GM12878 (cell line): Measurements from ENCODE around the gene NFKB2. TPM values are rescaled to one million over a fixed set of nuclear protein-coding genes. Genes with fewer than 3 reads are reported as not detected.

ENCODE experiments used
- CREM ChIP-seq: IDR thresholded peaks from 2 replicates; pipeline ENCODE4 v1.6.1; 2014; ENCODE audit warnings: antibody characterized with exemption, low read depth
- EP300 ChIP-seq, 2 experiments: fragments of 150-350 bp in 1 of 2; IDR thresholded peaks; 2 replicates each; pipeline ENCODE4 v1.6.1; 2011 to 2012; ENCODE audit warnings: low read depth in 2 of 2, low read length in 2 of 2, borderline replicate concordance in 1 of 2, improper control_type of control experiment in 1 of 2, inconsistent platforms in 1 of 2; ENCODE audit not compliant: control insufficient read depth in 1 of 2
- HDAC2 ChIP-seq: fragments of 200-600 bp; sonication (generic); IDR thresholded peaks from 2 replicates; pipeline ENCODE4 v1.6.1; 2017
- HDAC6 ChIP-seq: fragments of 200-600 bp; sonication (generic); IDR thresholded peaks from one replicate; pipeline ENCODE4 v1.8.0; 2017; ENCODE audit warnings: antibody characterized with exemption; ENCODE audit not compliant: unreplicated experiment
- NFYB ChIP-seq: IDR thresholded peaks from 2 replicates; pipeline ENCODE4 v1.6.1; 2011; ENCODE audit warnings: low read depth, mild to moderate bottlenecking, low read length, improper control_type of control experiment, moderate library complexity; ENCODE audit not compliant: insufficient read depth
- NR2C2 ChIP-seq: IDR thresholded peaks from 2 replicates; pipeline ENCODE4 v1.6.1; 2011; ENCODE audit warnings: borderline replicate concordance, low read depth; ENCODE audit not compliant: control insufficient read depth, insufficient read length
- POLR2A ChIP-seq: IDR thresholded peaks from 2 replicates; pipeline ENCODE4 v1.6.1; 2011; ENCODE audit warnings: low read depth, mild to moderate bottlenecking, low read length
- POLR2AphosphoS2 ChIP-seq: IDR thresholded peaks from 2 replicates; pipeline ENCODE4 v1.6.1; 2011; ENCODE audit warnings: low read depth, mild to moderate bottlenecking, low read length, improper control_type of control experiment, moderate library complexity
- POLR2AphosphoS5 ChIP-seq: IDR thresholded peaks from 2 replicates; pipeline ENCODE4 v1.6.1; 2011; ENCODE audit warnings: mild to moderate bottlenecking, low read length, inconsistent platforms
- RELA ChIP-seq: fragments of 450-650 bp; IDR thresholded peaks from 2 replicates; pipeline ENCODE4 v1.8.0; 2014; ENCODE audit warnings: borderline replicate concordance; ENCODE audit not compliant: partially characterized antibody
- SREBF2 ChIP-seq: IDR thresholded peaks from 2 replicates; pipeline ENCODE4 v1.6.1; 2012; ENCODE audit warnings: mild to moderate bottlenecking, low read length
- TCF3 ChIP-seq: IDR thresholded peaks from 2 replicates; pipeline ENCODE4 v1.6.1; 2012; ENCODE audit warnings: low read depth, mild to moderate bottlenecking, low read length, borderline replicate concordance; ENCODE audit not compliant: insufficient read depth
- ZNF384 ChIP-seq: IDR thresholded peaks from 2 replicates; pipeline ENCODE4 v1.6.1; 2012; ENCODE audit warnings: low read depth, mild to moderate bottlenecking, low read length, improper control_type of control experiment, borderline replicate concordance
- polyA plus RNA-seq, 11 experiments: library from polyadenylated mRNA; depleted of rRNA in 4 of 11; unstranded in 6 of 11; stranded (reverse) in 5 of 11; fragments of >200 nt; fragmentation: Nextera tagmentation in 4 of 11; fragmentation: Illumina TruSeq in 1 of 11; extraction: Ambion mirVana in 4 of 11; extraction: Trizol in 1 of 11; gene quantifications; 1 replicate in 1 of 11; 2 replicates in 10 of 11; pipeline versions ENCODE4 v1.2.1 to v1.2.3, GENCODE V29; 2011 to 2016; ENCODE audit warnings: inconsistent platforms in 2 of 11, missing spikeins in 2 of 11, low read depth in 1 of 11
- total RNA-seq, 4 experiments: library from RNA; depleted of rRNA in 3 of 4; stranded (reverse); fragments of >200 nt in 3 of 4; fragmentation: Illumina TruSeq in 1 of 4; extraction: Trizol in 1 of 4; gene quantifications; 2 replicates each; pipeline versions ENCODE4 v1.2.1 to v1.2.3, GENCODE V29; 2013 to 2021
- TF ChIP-seq, protein P1 (sequence below): fragments of 450-650 bp; IDR thresholded peaks from 2 replicates; pipeline ENCODE4 v1.6.1; 2016; ENCODE audit warnings: mild to moderate bottlenecking, moderate library complexity, borderline replicate concordance
- TF ChIP-seq, protein P2 (sequence below): fragments of 450-650 bp; IDR thresholded peaks from 2 replicates; pipeline ENCODE4 v1.6.1; 2017; ENCODE audit warnings: borderline replicate concordance
- TF ChIP-seq, protein P3 (sequence below): fragments of 450-650 bp; IDR thresholded peaks from 2 replicates; pipeline ENCODE4 v1.6.1; 2016; ENCODE audit warnings: mild to moderate bottlenecking
- TF ChIP-seq, protein P4 (sequence below): IDR thresholded peaks from 2 replicates; pipeline ENCODE4 v1.6.1; 2011; ENCODE audit warnings: low read depth, mild to moderate bottlenecking, low read length, moderate library complexity, borderline replicate concordance; ENCODE audit errors: extremely low read depth

The NFKB2 gene
- total and polyA plus RNA-seq, 10 of the 15 experiments (the other 5 are each of a cell fraction or from before 2014, with no cell fraction given): 0.56 to 144 (median 49.4) TPM

- TF ChIP-seq SREBF2 (no peak), TCF3 (no peak), POLR2AphosphoS2 (peak; percentile 78), POLR2A (peak; percentile 76), HDAC6 (no peak), NFYB (no peak), ZNF384 (no peak), NR2C2 (no peak), RELA (no peak), EP300 (IDR thresholded peaks at IDR 0.05; ENCODE audit: borderline replicate concordance in 1 of 2, control insufficient read depth in 1 of 2, low read depth in 2 of 2, low read length in 2 of 2) (no peak), CREM (no peak), HDAC2 (no peak), POLR2AphosphoS5 (peak; percentile 72)
- TF ChIP-seq, protein P1, sequence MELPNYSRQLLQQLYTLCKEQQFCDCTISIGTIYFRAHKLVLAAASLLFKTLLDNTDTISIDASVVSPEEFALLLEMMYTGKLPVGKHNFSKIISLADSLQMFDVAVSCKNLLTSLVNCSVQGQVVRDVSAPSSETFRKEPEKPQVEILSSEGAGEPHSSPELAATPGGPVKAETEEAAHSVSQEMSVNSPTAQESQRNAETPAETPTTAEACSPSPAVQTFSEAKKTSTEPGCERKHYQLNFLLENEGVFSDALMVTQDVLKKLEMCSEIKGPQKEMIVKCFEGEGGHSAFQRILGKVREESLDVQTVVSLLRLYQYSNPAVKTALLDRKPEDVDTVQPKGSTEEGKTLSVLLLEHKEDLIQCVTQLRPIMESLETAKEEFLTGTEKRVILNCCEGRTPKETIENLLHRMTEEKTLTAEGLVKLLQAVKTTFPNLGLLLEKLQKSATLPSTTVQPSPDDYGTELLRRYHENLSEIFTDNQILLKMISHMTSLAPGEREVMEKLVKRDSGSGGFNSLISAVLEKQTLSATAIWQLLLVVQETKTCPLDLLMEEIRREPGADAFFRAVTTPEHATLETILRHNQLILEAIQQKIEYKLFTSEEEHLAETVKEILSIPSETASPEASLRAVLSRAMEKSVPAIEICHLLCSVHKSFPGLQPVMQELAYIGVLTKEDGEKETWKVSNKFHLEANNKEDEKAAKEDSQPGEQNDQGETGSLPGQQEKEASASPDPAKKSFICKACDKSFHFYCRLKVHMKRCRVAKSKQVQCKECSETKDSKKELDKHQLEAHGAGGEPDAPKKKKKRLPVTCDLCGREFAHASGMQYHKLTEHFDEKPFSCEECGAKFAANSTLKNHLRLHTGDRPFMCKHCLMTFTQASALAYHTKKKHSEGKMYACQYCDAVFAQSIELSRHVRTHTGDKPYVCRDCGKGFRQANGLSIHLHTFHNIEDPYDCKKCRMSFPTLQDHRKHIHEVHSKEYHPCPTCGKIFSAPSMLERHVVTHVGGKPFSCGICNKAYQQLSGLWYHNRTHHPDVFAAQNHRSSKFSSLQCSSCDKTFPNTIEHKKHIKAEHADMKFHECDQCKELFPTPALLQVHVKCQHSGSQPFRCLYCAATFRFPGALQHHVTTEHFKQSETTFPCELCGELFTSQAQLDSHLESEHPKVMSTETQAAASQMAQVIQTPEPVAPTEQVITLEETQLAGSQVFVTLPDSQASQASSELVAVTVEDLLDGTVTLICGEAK: no peak
- TF ChIP-seq, protein P2, sequence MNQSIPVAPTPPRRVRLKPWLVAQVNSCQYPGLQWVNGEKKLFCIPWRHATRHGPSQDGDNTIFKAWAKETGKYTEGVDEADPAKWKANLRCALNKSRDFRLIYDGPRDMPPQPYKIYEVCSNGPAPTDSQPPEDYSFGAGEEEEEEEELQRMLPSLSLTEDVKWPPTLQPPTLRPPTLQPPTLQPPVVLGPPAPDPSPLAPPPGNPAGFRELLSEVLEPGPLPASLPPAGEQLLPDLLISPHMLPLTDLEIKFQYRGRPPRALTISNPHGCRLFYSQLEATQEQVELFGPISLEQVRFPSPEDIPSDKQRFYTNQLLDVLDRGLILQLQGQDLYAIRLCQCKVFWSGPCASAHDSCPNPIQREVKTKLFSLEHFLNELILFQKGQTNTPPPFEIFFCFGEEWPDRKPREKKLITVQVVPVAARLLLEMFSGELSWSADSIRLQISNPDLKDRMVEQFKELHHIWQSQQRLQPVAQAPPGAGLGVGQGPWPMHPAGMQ: no peak
- TF ChIP-seq, protein P3, sequence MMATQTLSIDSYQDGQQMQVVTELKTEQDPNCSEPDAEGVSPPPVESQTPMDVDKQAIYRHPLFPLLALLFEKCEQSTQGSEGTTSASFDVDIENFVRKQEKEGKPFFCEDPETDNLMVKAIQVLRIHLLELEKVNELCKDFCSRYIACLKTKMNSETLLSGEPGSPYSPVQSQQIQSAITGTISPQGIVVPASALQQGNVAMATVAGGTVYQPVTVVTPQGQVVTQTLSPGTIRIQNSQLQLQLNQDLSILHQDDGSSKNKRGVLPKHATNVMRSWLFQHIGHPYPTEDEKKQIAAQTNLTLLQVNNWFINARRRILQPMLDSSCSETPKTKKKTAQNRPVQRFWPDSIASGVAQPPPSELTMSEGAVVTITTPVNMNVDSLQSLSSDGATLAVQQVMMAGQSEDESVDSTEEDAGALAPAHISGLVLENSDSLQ: no peak
- TF ChIP-seq, protein P4, sequence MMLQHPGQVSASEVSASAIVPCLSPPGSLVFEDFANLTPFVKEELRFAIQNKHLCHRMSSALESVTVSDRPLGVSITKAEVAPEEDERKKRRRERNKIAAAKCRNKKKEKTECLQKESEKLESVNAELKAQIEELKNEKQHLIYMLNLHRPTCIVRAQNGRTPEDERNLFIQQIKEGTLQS: no peak
Observed at GRCh38 chr10:102405108-102405571, 9.6 kb downstream of the NFKB2 start (continued).
